SU-DHL-6 (cell line): ENCODE results near the gene TMEM69.
"Not testable (repeated sequence)": the region's sequence is repeated elsewhere in the genome, so short reads cannot be mapped to it uniquely, and the experiment has no call there.

Experiments
- H2AFZ ChIP-seq: fragments of 200-600 bp; sonication (generic); 2 replicates; pipeline ENCODE4 v1.6.1; 2014; ENCODE audit warnings: low read depth, mild to moderate bottlenecking, moderate library complexity, mixed read lengths, antibody characterized with exemption, low read length; ENCODE audit not compliant: severe bottlenecking
- H3F3A ChIP-seq: fragments of 200-600 bp; shearing (Covaris generic); 2 replicates; pipeline ENCODE4 v1.6.0; 2016; ENCODE audit warnings: antibody characterized with exemption, mild to moderate bottlenecking; ENCODE audit not compliant: insufficient read depth
- H3K27ac ChIP-seq: fragments of 200-600 bp; sonication (generic); 2 replicates; pipeline ENCODE4 v1.5.1; 2016; ENCODE audit warnings: low read depth, mild to moderate bottlenecking, low read length, moderate library complexity, mixed read lengths
- H3K27me3 ChIP-seq: fragments of 200-600 bp; sonication (generic), shearing (Covaris generic); 2 replicates; pipeline ENCODE4 v1.6.0; 2014; ENCODE audit warnings: mild to moderate bottlenecking, low read length
- H3K36me3 ChIP-seq: fragments of 200-600 bp; sonication (generic); 2 replicates; pipeline ENCODE4 v1.6.1; 2014; ENCODE audit warnings: mild to moderate bottlenecking, low read length, mixed read lengths
- H3K4me2 ChIP-seq: fragments of 300-600, 200-600 bp; shearing (Covaris generic), sonication (generic); 2 replicates; pipeline ENCODE4 v1.6.0; 2014; ENCODE audit warnings: low read length, low read depth, mild to moderate bottlenecking; ENCODE audit not compliant: poor library complexity, severe bottlenecking
- H3K4me3 ChIP-seq: fragments of 200-600 bp; sonication (generic); 2 replicates; pipeline ENCODE4 v1.5.1; 2014; ENCODE audit warnings: antibody characterized with exemption, low read length, mild to moderate bottlenecking, mixed read lengths; ENCODE audit not compliant: insufficient read depth, poor library complexity, severe bottlenecking
- H3K79me2 ChIP-seq: fragments of 200-600 bp; sonication (generic); 2 replicates; pipeline ENCODE4 v1.6.1; 2014; ENCODE audit warnings: mild to moderate bottlenecking, low read length, moderate library complexity; ENCODE audit not compliant: insufficient read depth
- H3K9ac ChIP-seq: fragments of 200-600 bp; sonication (generic); 2 replicates; pipeline ENCODE4 v1.7.0; 2014; ENCODE audit warnings: mild to moderate bottlenecking, low read length
- H3K9me2 ChIP-seq: fragments of 200-600 bp; sonication (generic); replicated peaks from 2 replicates; pipeline ENCODE4 v1.6.1; 2014; ENCODE audit warnings: low read length; ENCODE audit not compliant: insufficient read depth
- H3K9me3 ChIP-seq: fragments of 200-600 bp; sonication (generic); 2 replicates; pipeline ENCODE4 v1.6.1; 2014; ENCODE audit warnings: low read length, mixed read lengths; ENCODE audit not compliant: insufficient read depth
- H4K20me1 ChIP-seq: fragments of 200-600 bp; sonication (generic); 2 replicates; pipeline ENCODE4 v1.6.1; 2014; ENCODE audit warnings: low read depth, mild to moderate bottlenecking, antibody characterized with exemption, low read length, moderate library complexity, mixed read lengths
- EZH2phosphoT487 ChIP-seq: fragments of 200-600 bp; sonication (generic), shearing (Covaris generic); conservative IDR thresholded peaks from 2 replicates; pipeline ENCODE4 v1.6.1; 2018; ENCODE audit warnings: mild to moderate bottlenecking, antibody characterized with exemption, low read length, moderate library complexity, mixed read lengths
- TF ChIP-seq, protein P1 (sequence below): fragments of 200-600 bp; sonication (generic); IDR thresholded peaks from one replicate; pipeline ENCODE4 v1.5.1; 2017; ENCODE audit warnings: antibody characterized with exemption, mild to moderate bottlenecking, low read length, moderate library complexity; ENCODE audit not compliant: insufficient read depth, poor library complexity, severe bottlenecking

Gene TMEM69

DNA sequence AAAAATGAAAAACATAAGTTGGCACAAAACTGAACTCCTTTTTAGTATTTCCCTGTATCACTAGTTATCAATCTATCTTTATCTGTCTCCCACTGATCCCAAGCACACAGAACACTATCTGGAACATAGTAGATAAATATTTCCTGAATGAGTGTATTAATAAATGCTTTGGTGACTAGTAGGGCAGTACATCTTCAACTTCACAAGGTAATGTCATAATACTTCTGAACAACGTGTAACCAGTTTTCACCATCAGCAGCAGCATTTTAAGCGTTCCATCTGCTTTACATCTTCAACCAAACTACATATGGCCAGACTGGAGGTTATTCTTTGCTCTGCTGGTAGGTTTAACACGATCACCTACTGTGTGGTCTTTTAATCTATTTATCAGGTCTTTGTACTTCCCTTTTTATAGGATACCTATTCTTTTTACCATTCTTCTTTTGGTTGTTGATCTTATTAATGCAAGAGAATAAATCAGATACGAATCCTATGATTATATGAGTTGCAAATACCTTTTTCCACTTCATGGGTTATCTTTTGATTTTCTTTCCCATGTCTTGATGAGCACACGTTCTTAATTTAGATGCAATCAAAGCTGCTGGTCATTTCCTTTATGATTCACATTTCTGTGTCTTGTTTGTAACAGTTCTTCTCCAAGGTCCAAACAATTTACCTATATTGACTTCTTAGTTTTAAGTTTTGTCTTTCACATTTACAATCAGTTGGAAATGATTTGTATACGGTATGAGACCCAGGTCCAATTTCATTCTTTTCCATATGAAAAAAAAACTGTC lies 17.9 kb upstream of the TMEM69 start:
- Histone ChIP-seq H3K9ac (no peak overlapping the region), H3K4me3 (no peak overlapping the region), H3K79me2 (peaks cover 100% of the 10 kb centered on the region), H3K36me3 (0 out of 2 replicates have a peak, but pooled peaks cover 3% of the 10 kb centered on the region), H4K20me1 (peaks cover 50% of the 10 kb centered on the region), H2AFZ (no peak overlapping the region), H3K27me3 (no peaks in the 10 kb centered on the region), H3K4me2 (no peak overlapping the region), H3K9me3 (no peaks in the 10 kb centered on the region), H3F3A (peaks cover 4% of the 10 kb centered on the region; the same call in 1 of the 2 replicates), H3K9me2 (no peaks in the 10 kb centered on the region), H3K27ac (no peak overlapping the region)
- TF ChIP-seq EZH2phosphoT487, result no peak
- TF ChIP-seq, protein P1, sequence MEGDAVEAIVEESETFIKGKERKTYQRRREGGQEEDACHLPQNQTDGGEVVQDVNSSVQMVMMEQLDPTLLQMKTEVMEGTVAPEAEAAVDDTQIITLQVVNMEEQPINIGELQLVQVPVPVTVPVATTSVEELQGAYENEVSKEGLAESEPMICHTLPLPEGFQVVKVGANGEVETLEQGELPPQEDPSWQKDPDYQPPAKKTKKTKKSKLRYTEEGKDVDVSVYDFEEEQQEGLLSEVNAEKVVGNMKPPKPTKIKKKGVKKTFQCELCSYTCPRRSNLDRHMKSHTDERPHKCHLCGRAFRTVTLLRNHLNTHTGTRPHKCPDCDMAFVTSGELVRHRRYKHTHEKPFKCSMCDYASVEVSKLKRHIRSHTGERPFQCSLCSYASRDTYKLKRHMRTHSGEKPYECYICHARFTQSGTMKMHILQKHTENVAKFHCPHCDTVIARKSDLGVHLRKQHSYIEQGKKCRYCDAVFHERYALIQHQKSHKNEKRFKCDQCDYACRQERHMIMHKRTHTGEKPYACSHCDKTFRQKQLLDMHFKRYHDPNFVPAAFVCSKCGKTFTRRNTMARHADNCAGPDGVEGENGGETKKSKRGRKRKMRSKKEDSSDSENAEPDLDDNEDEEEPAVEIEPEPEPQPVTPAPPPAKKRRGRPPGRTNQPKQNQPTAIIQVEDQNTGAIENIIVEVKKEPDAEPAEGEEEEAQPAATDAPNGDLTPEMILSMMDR, result no peak

DNA sequence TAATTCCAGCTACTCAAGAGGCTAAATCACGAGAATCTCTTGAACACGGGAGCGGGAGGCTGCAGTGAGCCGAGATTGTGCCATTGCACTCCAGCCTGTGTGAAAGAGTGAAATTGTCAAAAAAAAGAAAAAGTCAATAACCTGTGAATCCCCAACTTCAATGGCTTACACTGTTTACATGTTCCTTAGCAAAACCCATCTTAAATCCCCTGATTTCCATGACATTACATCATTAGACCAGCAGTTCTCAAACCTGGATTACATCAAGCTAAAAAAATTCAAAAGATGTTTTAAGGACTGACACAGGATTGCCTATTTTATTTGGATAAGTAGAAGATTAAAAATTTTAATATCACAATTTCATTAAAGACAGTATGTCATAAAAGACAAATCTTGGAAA lies 14.0 kb upstream of the TMEM69 start:
- H4K20me1 ChIP-seq, result peaks cover 40% of the 10 kb centered on the region
- H2AFZ ChIP-seq, result no peak overlapping the region
- H3K27ac ChIP-seq, result no peak overlapping the region
- no peak overlapping the region for H3K4me3 ChIP-seq
- H3K79me2 ChIP-seq, result peaks cover 99% of the 10 kb centered on the region
- H3F3A ChIP-seq, result peaks cover 9% of the 10 kb centered on the region; the same call in 1 of the 2 replicates
- no peak overlapping the region for H3K9ac ChIP-seq
- no peaks in the 10 kb centered on the region for H3K27me3 ChIP-seq
- 0 out of 2 replicates have a peak, but pooled peaks cover 3% of the 10 kb centered on the region for H3K36me3 ChIP-seq
- no peaks in the 10 kb centered on the region for H3K9me3 ChIP-seq
- no peaks in the 10 kb centered on the region for H3K9me2 ChIP-seq
- no peak overlapping the region for H3K4me2 ChIP-seq
- no peak for TF ChIP-seq EZH2phosphoT487
- TF ChIP-seq, protein P1, result no peak

GRCh38 chr1:45674478-45674877 lies 13.5 kb upstream of the TMEM69 start:
- no peaks in the 10 kb centered on the region for H3K9me3 ChIP-seq
- peaks cover 38% of the 10 kb centered on the region for H4K20me1 ChIP-seq
- no peaks in the 10 kb centered on the region for H3K9me2 ChIP-seq
- H3K4me3 ChIP-seq, result no peak overlapping the region
- peaks cover 99% of the 10 kb centered on the region for H3K79me2 ChIP-seq
- H3K4me2 ChIP-seq, result no peak overlapping the region
- no peak overlapping the region for H3K9ac ChIP-seq
- no peak for TF ChIP-seq EZH2phosphoT487
- TF ChIP-seq, protein P1, result no peak
- H3K27me3 ChIP-seq, result no peaks in the 10 kb centered on the region
- 0 out of 2 replicates have a peak, but pooled peaks cover 3% of the 10 kb centered on the region for H3K36me3 ChIP-seq
- H2AFZ ChIP-seq, result no peak overlapping the region
- no peak overlapping the region for H3K27ac ChIP-seq
- peaks cover 9% of the 10 kb centered on the region; the same call in 1 of the 2 replicates for H3F3A ChIP-seq

- not testable (repeated sequence) for H3K27me3 ChIP-seq, H3K9me3 ChIP-seq, H3K9ac ChIP-seq, H3K36me3 ChIP-seq, H3K4me2 ChIP-seq, H2AFZ ChIP-seq, H3K27ac ChIP-seq, H3K4me3 ChIP-seq, H3K9me2 ChIP-seq
- Histone ChIP-seq H4K20me1 (peaks cover 41% of the 10 kb centered on the region), H3K79me2 (peaks cover 99% of the 10 kb centered on the region), H3F3A (peaks cover 13% of the 10 kb centered on the region; the same call in 1 of the 2 replicates)
Observed at GRCh38 chr1:45676553-45676952, 11.4 kb upstream of the TMEM69 start.
